GM12873 (cell line): Measurements from ENCODE around the gene PLEKHA7.

Experiments
- CTCF ChIP-seq: IDR thresholded peaks from 2 replicates; pipeline ENCODE4 v1.5.1; 2012; ENCODE audit warnings: low read depth, mild to moderate bottlenecking, moderate library complexity, low read length, control low read depth; ENCODE audit not compliant: insufficient read depth; ENCODE audit errors: missing control alignments

Gene PLEKHA7

GRCh38 chr11:16933756-16934603, 80.2 kb downstream of the PLEKHA7 start:
- TF ChIP-seq CTCF = no peak

GRCh38 chr11:16933291-16933690, 80.9 kb downstream of the PLEKHA7 start:
- TF ChIP-seq CTCF = no peak

- no peak for TF ChIP-seq CTCF
Observed at GRCh38 chr11:16928044-16928443, 86.2 kb downstream of the PLEKHA7 start.

GRCh38 chr11:16926883-16927626, 87.2 kb downstream of the PLEKHA7 start:
- TF ChIP-seq CTCF = no peak

GRCh38 chr11:16925561-16926065, 88.6 kb downstream of the PLEKHA7 start:
- no peak for TF ChIP-seq CTCF

GRCh38 chr11:16924826-16925560, 89.2 kb downstream of the PLEKHA7 start:
- no peak for TF ChIP-seq CTCF

GRCh38 chr11:16924462-16924825, 89.8 kb downstream of the PLEKHA7 start:
- no peak for TF ChIP-seq CTCF
